PC-3 (cell line): ENCODE data around the gene PPP1CC.

Source experiments
- CTCF ChIP-seq: fragments of 300-600 bp; sonication (generic); conservative IDR thresholded peaks from 2 replicates; pipeline ENCODE4 v1.5.1; 2017; ENCODE audit warnings: antibody characterized with exemption, low read depth, mild to moderate bottlenecking, low read length
- EZH2phosphoT487 ChIP-seq: fragments of 300-600 bp; sonication (generic); IDR thresholded peaks from 2 replicates; pipeline ENCODE4 v1.6.1; 2018; ENCODE audit warnings: mild to moderate bottlenecking, antibody characterized with exemption, low read length, borderline replicate concordance

DNA sequence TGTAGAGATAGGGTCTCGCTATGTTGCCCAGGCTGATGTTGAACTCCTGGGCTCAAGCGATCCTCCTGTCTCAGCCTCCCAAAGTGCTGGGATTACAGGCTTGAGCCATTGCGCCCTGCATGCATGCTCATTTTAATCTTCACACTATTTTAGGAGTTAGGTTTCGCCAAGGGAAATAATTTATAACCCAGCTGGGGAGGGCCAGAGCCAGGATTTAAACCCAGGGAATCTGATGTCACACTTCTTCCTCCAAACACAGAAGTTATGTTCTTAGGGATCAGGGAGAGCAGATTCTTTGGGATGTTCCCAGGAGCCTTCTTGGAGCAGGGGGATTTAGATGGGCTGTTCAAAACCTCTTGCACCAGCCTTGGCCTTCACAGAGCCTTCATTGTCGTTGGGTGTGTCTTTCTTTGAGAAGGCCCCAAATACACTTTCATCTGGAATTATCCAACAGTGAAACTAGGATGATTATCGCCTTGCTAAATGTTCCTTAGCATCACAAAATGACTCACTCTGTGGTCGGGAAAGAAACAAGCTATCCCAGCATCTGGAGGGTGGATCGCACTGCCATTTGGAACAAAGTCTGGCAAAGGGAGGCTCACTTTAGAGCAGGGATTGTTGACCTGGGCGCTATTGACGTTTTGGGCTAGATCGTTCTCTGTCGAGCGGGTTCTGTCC is 8.2 kb upstream of the PPP1CC start:
- no peak for TF ChIP-seq CTCF
- TF ChIP-seq EZH2phosphoT487, result no peak
